ENCODE measurements around the gene IL1RAPL2. TPM values are rescaled to one million over a fixed set of nuclear protein-coding genes. Genes with fewer than 3 reads are reported as not detected.

IL1RAPL2 gene
- polyA plus RNA-seq, 1 of the 3 experiments (the other 2 are of a cell fraction), result 0.13 TPM

GRCh38 chrX:104864296-104864695, 298.3 kb downstream of the IL1RAPL2 start:
- Histone ChIP-seq H3K9me2 (no peaks in the 10 kb centered on the region), H3K27me3 (ENCODE audit: insufficient read depth) (no peaks in the 10 kb centered on the region), H3K27ac (ENCODE audit: low read depth in 2 of 2, low read length in 1 of 2) (no peak overlapping the region), H3F3A (replicated peaks; ENCODE audit: insufficient read depth) (no peaks in the 10 kb centered on the region), H3K4me2 (no peak overlapping the region), H3K36me3 (replicated peaks in 1 of 2; ENCODE audit: control insufficient read depth in 1 of 2, insufficient read depth in 2 of 2, low read length in 1 of 2) (no peaks in the 10 kb centered on the region), H3K4me1 (ENCODE audit: control insufficient read depth in 1 of 2, insufficient read depth in 2 of 2, low read depth in 1 of 2, low read length in 1 of 2) (no peaks in the 10 kb centered on the region), H3K79me2 (ENCODE audit: insufficient read depth) (no peaks in the 10 kb centered on the region), H2AFZ (ENCODE audit: low read depth) (no peak overlapping the region), H3K4me3 (ENCODE audit: low read depth in 2 of 2, low read length in 1 of 2) (no peak overlapping the region), H3K9ac (no peak overlapping the region), H4K20me1 (ENCODE audit: insufficient read depth) (no peaks in the 10 kb centered on the region), H3K9me3 (no peaks in the 10 kb centered on the region)
- TF ChIP-seq FOXJ3 (CRISPR knock-in tag; IDR thresholded peaks at IDR 0.05) (no peak), GABPA (IDR thresholded peaks at IDR 0.05; ENCODE audit: low read depth) (no peak), MEF2A (IDR thresholded peaks at IDR 0.05; ENCODE audit: borderline replicate concordance, low read depth) (no peak), TAF1 (IDR thresholded peaks at IDR 0.05; ENCODE audit: borderline replicate concordance, low read depth, low read length) (no peak), NRF1 (IDR thresholded peaks at IDR 0.05; ENCODE audit: low read depth, low read length) (no peak)
- ChIA-PET CTCF (interaction anchor here (0.8 kb wide), 1 partner anchor 58 kb away, joined by 3 read pairs; no protein-coding TSS in a partner anchor), POLR2A (no interaction called here)
- DNase-seq, result no peak
- WGBS (ENCODE audit: low lambda C conversion rate), result 0% methylated on average over 4 of the region's 4 CpGs

GRCh38 chrX:104877504-104877903, 311.5 kb downstream of the IL1RAPL2 start:
- no peak for DNase-seq
- 0 out of 2 replicates have a peak, but pooled peaks cover under 1% of the 10 kb centered on the region for H3K27me3 ChIP-seq (ENCODE audit: insufficient read depth)
- H3K4me2 ChIP-seq, result no peak overlapping the region
- CTCF ChIA-PET, result no interaction called here
- no peak overlapping the region for H2AFZ ChIP-seq (ENCODE audit: low read depth)
- 3% methylated on average over 1 of the region's 1 CpG for WGBS (ENCODE audit: low lambda C conversion rate)
- POLR2A ChIA-PET, result no interaction called here
- H3K27ac ChIP-seq (ENCODE audit: low read depth in 2 of 2, low read length in 1 of 2), result no peak overlapping the region
- no peaks in the 10 kb centered on the region for H3K4me1 ChIP-seq (ENCODE audit: control insufficient read depth in 1 of 2, insufficient read depth in 2 of 2, low read depth in 1 of 2, low read length in 1 of 2)
- no peaks in the 10 kb centered on the region for H4K20me1 ChIP-seq (ENCODE audit: insufficient read depth)
- no peaks in the 10 kb centered on the region for H3K9me3 ChIP-seq
- no peaks in the 10 kb centered on the region for H3K36me3 ChIP-seq (replicated peaks in 1 of 2; ENCODE audit: control insufficient read depth in 1 of 2, insufficient read depth in 2 of 2, low read length in 1 of 2)
- TF ChIP-seq SMC3 (IDR thresholded peaks at IDR 0.05; ENCODE audit: low read depth, low read length) (no peak), NRF1 (IDR thresholded peaks at IDR 0.05; ENCODE audit: low read depth, low read length) (no peak)
- no peaks in the 10 kb centered on the region for H3K9me2 ChIP-seq
- no peak overlapping the region for H3K9ac ChIP-seq
- H3F3A ChIP-seq (replicated peaks; ENCODE audit: insufficient read depth), result no peaks in the 10 kb centered on the region
- H3K79me2 ChIP-seq (ENCODE audit: insufficient read depth), result no peaks in the 10 kb centered on the region
- H3K4me3 ChIP-seq (ENCODE audit: low read depth in 2 of 2, low read length in 1 of 2), result no peak overlapping the region

- H3K79me2 ChIP-seq (ENCODE audit: insufficient read depth), result no peaks in the 10 kb centered on the region
- no peak overlapping the region for H3K9ac ChIP-seq
- no peaks in the 10 kb centered on the region for H4K20me1 ChIP-seq (ENCODE audit: insufficient read depth)
- H3K4me1 ChIP-seq (ENCODE audit: control insufficient read depth in 1 of 2, insufficient read depth in 2 of 2, low read depth in 1 of 2, low read length in 1 of 2), result no peaks in the 10 kb centered on the region
- H3K9me3 ChIP-seq, result no peaks in the 10 kb centered on the region
- no peak overlapping the region for H3K27ac ChIP-seq (ENCODE audit: low read depth in 2 of 2, low read length in 1 of 2)
- no peaks in the 10 kb centered on the region for H3K36me3 ChIP-seq (replicated peaks in 1 of 2; ENCODE audit: control insufficient read depth in 1 of 2, insufficient read depth in 2 of 2, low read length in 1 of 2)
- no peak for TF ChIP-seq REST (IDR thresholded peaks at IDR 0.05; ENCODE audit: low read depth, low read length)
- TF ChIP-seq POLR2AphosphoS5 (IDR thresholded peaks at IDR 0.05; ENCODE audit: low read depth, low read length), result no peak
- TF ChIP-seq CHD2 (IDR thresholded peaks at IDR 0.05; ENCODE audit: low read length, partially characterized antibody), result no peak
- no peak for TF ChIP-seq ZBTB33 (IDR thresholded peaks at IDR 0.05; ENCODE audit: borderline replicate concordance, low read depth)
- no peak for TF ChIP-seq FOXJ3 (CRISPR knock-in tag; IDR thresholded peaks at IDR 0.05)
- TF ChIP-seq RAD21 (IDR thresholded peaks at IDR 0.05; ENCODE audit: low read length), result no peak
- no peak for TF ChIP-seq GATA2 (CRISPR knock-in tag; IDR thresholded peaks at IDR 0.05)
- TF ChIP-seq NFIC (IDR thresholded peaks at IDR 0.05; ENCODE audit: borderline replicate concordance), result no peak
- TF ChIP-seq JUND (IDR thresholded peaks at IDR 0.05), result no peak
- no peaks in the 10 kb centered on the region for H3F3A ChIP-seq (replicated peaks; ENCODE audit: insufficient read depth)
- 0% methylated on average over 4 of the region's 4 CpGs for WGBS (ENCODE audit: low lambda C conversion rate)
- CTCF ChIA-PET, result interaction anchor here (1.1 to 1.6 kb wide), 2 partner anchors 12 to 20 kb away, joined by 3 read pairs; no protein-coding TSS in a partner anchor
- POLR2A ChIA-PET, result no interaction called here
- no peaks in the 10 kb centered on the region for H3K27me3 ChIP-seq (ENCODE audit: insufficient read depth)
- H2AFZ ChIP-seq (ENCODE audit: low read depth), result no peak overlapping the region
- no peak overlapping the region for H3K4me3 ChIP-seq (ENCODE audit: low read depth in 2 of 2, low read length in 1 of 2)
- H3K4me2 ChIP-seq, result no peak overlapping the region
- H3K9me2 ChIP-seq, result no peaks in the 10 kb centered on the region
- DNase-seq, result no peak
These were observed 336.1 kb downstream of the IL1RAPL2 start for GRCh38 chrX:104902070-104902469.

Measured in SK-N-SH (cell line).